CD4-positive, alpha-beta memory T cell (primary cell): ENCODE measurements around the gene LRRC49. TPM values are rescaled to one million over a fixed set of nuclear protein-coding genes. Genes with fewer than 3 reads are reported as not detected.

Experiments used
- CTCF ChIA-PET: fragments of 350-600 bp; sonication (Branson Sonifier 250); formaldehyde crosslinking; loops from one replicate; lab custom pipeline; 2021; ENCODE audit warnings: inconsistent platforms; ENCODE audit not compliant: partially characterized antibody; lab: Charles Lee
- POLR2A ChIA-PET: fragments of 350-600 bp; sonication (Branson Sonifier 250); formaldehyde crosslinking; loops from one replicate; lab custom pipeline; 2021; ENCODE audit not compliant: partially characterized antibody; lab: Charles Lee
- DNase-seq, 5 donors: peaks; one replicate each; pipeline versions ENCODE4 v3.0.0 to v3.0.0-alpha.2; 2020 to 2022; ENCODE audit warnings: mixed read lengths in 1 of 5
- H3K27ac ChIP-seq: one replicate; pipeline ENCODE4 v1.7.0; 2013; ENCODE audit warnings: low read depth, low read length
- H3K27me3 ChIP-seq: 2 replicates; pipeline ENCODE4 v1.7.0; 2013; ENCODE audit warnings: mild to moderate bottlenecking, low read length, moderate library complexity; ENCODE audit not compliant: insufficient read depth
- H3K36me3 ChIP-seq: 2 replicates; pipeline ENCODE4 v1.7.0; 2013; ENCODE audit warnings: mild to moderate bottlenecking, low read length, moderate library complexity; ENCODE audit not compliant: insufficient read depth
- H3K4me1 ChIP-seq: 2 replicates; pipeline ENCODE4 v1.7.0; 2013; ENCODE audit warnings: mild to moderate bottlenecking, low read length, moderate library complexity; ENCODE audit not compliant: insufficient read depth
- H3K4me3 ChIP-seq, 2 donors: one replicate each; pipeline ENCODE4 v1.7.0; 2013; ENCODE audit warnings: low read length in 2 of 2, mild to moderate bottlenecking in 1 of 2
- H3K9me3 ChIP-seq, 2 donors: one replicate each; pipeline ENCODE4 v1.7.0; 2013; ENCODE audit warnings: low read length in 2 of 2, control low read depth in 1 of 2; ENCODE audit not compliant: control insufficient read depth in 1 of 2
- H3K27ac Mint-ChIP-seq, 7 donors: one replicate each; pipeline ENCODE4 v1.8.0; 2020 to 2021; ENCODE audit warnings: mixed read lengths in 7 of 7, mild to moderate bottlenecking in 6 of 7, inconsistent platforms in 3 of 7, moderate library complexity in 3 of 7
- H3K27me3 Mint-ChIP-seq, 2 donors: one replicate each; pipeline ENCODE4 v1.8.0; 2020 to 2021; ENCODE audit warnings: mixed read lengths in 2 of 2
- H3K36me3 Mint-ChIP-seq, 2 donors: one replicate each; pipeline ENCODE4 v1.8.0; 2020 to 2021; ENCODE audit warnings: mixed read lengths in 2 of 2, inconsistent platforms in 1 of 2, mild to moderate bottlenecking in 1 of 2
- H3K4me1 Mint-ChIP-seq, 4 donors: one replicate each; pipeline ENCODE4 v1.8.0; 2020 to 2021; ENCODE audit warnings: mixed read lengths in 4 of 4, mild to moderate bottlenecking in 1 of 4
- H3K4me3 Mint-ChIP-seq, 8 donors: one replicate each; pipeline ENCODE4 v1.8.0; 2020 to 2021; ENCODE audit warnings: mixed read lengths in 8 of 8, mild to moderate bottlenecking in 7 of 8, moderate library complexity in 6 of 8, inconsistent platforms in 3 of 8
- H3K9me3 Mint-ChIP-seq, 8 donors: one replicate each; pipeline ENCODE4 v1.8.0; 2020 to 2021; ENCODE audit warnings: mixed read lengths in 8 of 8, mild to moderate bottlenecking in 5 of 8, inconsistent platforms in 3 of 8, moderate library complexity in 1 of 8
- intact Hi-C: fragments of 100-400 bp; cut with micrococcal nuclease; formaldehyde crosslinking; loops from one replicate; pipeline ENCODE4 v1.15.1; 2023
- polyA plus RNA-seq, 2 donors: library from polyadenylated mRNA; unstranded; fragments of 300-500 nt; fragmentation: Illumina TruSeq; gene quantifications; one replicate each; pipeline ENCODE4 v1.2.3, GENCODE V29; 2021
- total RNA-seq, 2 experiments: library from RNA; stranded (reverse); gene quantifications; one replicate each; pipeline ENCODE4 v1.2.3, GENCODE V29; 2021

LRRC49 gene
- total and polyA plus RNA-seq, 4 experiments from 2014 or later: 0.20 to 0.75 (median 0.50) TPM; not detected in 1

DNA sequence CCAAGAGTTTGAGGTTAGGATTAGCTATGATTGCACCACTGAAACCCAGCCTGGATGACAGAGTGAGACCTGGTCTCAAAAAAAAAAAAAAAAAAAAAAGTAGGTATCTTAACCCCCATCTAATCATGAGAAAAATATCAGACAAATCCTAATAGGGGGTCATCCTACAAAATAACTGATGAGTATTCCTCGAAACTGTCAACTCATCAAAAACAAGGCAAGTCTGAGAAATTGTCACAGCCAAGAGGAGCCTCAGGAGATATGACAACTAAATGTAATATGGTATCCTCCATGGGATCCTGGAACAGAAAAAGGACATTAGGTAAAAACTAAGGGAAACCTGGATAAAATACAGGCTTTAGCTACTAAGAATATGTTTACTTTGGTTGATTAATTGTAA is 70.6 kb downstream of the LRRC49 start:
- intact Hi-C loops: no loop called here
- H3K4me3 Mint-ChIP-seq: no peak overlapping the region
- H3K27me3 Mint-ChIP-seq: peaks cover 2 to 4% of the 10 kb centered on the region in 2 donors
- H3K9me3 Mint-ChIP-seq: peaks cover 0 to 2% (median 0%) of the 10 kb centered on the region in 8 donors
- no peak overlapping the region for H3K27ac Mint-ChIP-seq
- POLR2A ChIA-PET: no interaction called here
- Histone ChIP-seq H3K36me3 (no peaks in the 10 kb centered on the region), H3K27ac (no peak overlapping the region), H3K4me3 (no peak overlapping the region), H3K4me1 (no peaks in the 10 kb centered on the region), H3K27me3 (no peaks in the 10 kb centered on the region), H3K9me3 (no peaks in the 10 kb centered on the region)
- H3K36me3 Mint-ChIP-seq: no peaks in the 10 kb centered on the region
- no peaks in the 10 kb centered on the region for H3K4me1 Mint-ChIP-seq
- CTCF ChIA-PET: interaction anchor here (0.7 kb wide), 1 partner anchor 178 kb away, joined by 3 read pairs; no protein-coding TSS in a partner anchor
- no peak for DNase-seq

DNA sequence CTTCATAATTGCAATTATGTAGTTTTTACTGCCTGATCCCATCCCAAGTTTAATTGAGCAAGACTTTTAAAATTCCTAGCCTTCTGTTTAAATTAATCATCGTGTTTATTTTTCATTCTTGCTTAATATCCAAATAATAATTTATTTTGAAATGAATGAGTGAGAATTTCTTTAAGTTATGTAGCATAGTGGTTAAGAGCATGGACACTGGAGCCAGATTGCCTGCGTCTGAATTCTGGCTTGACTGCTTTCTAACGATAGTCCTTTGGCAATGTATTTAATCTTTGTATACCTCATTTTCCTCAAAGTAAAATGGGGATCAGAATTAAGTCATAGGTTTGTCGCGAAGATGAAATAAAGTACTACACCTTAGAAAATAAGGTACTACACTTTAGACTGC is 71.4 kb downstream of the LRRC49 start:
- H3K4me1 ChIP-seq: no peaks in the 10 kb centered on the region
- no peaks in the 10 kb centered on the region for H3K9me3 ChIP-seq
- H3K9me3 Mint-ChIP-seq: peaks cover 0 to 6% (median 0%) of the 10 kb centered on the region in 8 donors
- no peak overlapping the region for H3K4me3 Mint-ChIP-seq
- H3K36me3 ChIP-seq: no peaks in the 10 kb centered on the region
- intact Hi-C loops: no loop called here
- no peak overlapping the region for H3K27ac ChIP-seq
- no peak for DNase-seq
- H3K4me3 ChIP-seq: no peak overlapping the region
- H3K4me1 Mint-ChIP-seq: no peaks in the 10 kb centered on the region
- H3K27me3 Mint-ChIP-seq: peaks cover 0 to 3% of the 10 kb centered on the region in 2 donors
- CTCF ChIA-PET: no interaction called here
- no peak overlapping the region for H3K27ac Mint-ChIP-seq
- POLR2A ChIA-PET: no interaction called here
- no peaks in the 10 kb centered on the region for H3K36me3 Mint-ChIP-seq
- H3K27me3 ChIP-seq: no peaks in the 10 kb centered on the region

DNA sequence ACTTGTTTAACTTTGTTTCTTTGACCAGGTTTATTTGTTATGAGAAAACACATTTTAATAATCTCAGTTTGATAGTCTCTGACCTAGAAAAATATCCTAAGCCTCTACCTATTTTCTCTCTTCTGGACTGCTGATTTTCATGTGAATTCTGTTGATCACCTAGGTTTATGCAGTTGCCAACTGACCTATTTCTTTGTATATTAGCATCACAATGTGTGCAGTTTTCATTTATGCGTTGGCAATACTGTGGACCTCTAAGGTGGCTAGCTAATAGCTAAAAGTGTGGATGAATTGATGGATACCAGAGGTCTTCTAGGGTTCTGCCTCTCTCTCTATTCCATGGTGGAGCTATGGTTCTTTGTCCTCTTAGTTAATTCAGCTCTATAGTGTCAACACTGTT is 72.1 kb downstream of the LRRC49 start:
- POLR2A ChIA-PET: no interaction called here
- H3K36me3 Mint-ChIP-seq: no peaks in the 10 kb centered on the region
- H3K27me3 Mint-ChIP-seq: peaks cover 0 to 3% of the 10 kb centered on the region in 2 donors

DNA sequence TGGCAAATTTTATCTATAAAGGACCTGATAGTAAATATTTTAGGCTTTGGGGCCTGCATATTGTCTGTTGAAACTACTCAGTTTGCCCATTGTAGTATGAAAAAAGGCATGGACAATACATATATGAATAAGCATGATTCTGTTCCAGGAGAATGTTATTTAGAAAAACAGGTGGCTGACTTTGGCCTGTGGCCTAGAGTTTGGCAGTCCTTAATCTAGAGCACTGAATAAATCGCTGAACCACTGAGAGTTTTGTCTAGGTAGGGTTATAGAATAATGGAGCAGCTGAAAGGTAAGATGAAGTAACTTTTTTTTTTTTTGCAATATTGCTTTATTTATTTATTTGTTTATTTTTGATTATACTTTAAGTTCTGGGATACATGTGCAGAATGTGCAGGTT is 75.0 kb downstream of the LRRC49 start:
- no peaks in the 10 kb centered on the region for H3K36me3 Mint-ChIP-seq
- H3K27me3 Mint-ChIP-seq: peaks cover 0 to 1% of the 10 kb centered on the region in 2 donors
- Histone ChIP-seq H3K4me1 (no peaks in the 10 kb centered on the region), H3K27ac (no peak overlapping the region), H3K4me3 (no peak overlapping the region), H3K36me3 (no peaks in the 10 kb centered on the region), H3K9me3 (no peaks in the 10 kb centered on the region), H3K27me3 (no peaks in the 10 kb centered on the region)
- ChIA-PET CTCF (no interaction called here), POLR2A (no interaction called here)
- H3K9me3 Mint-ChIP-seq: peaks cover 0 to 6% (median 0%) of the 10 kb centered on the region in 8 donors
- no peaks in the 10 kb centered on the region for H3K4me1 Mint-ChIP-seq
- no peak overlapping the region for H3K27ac Mint-ChIP-seq
- DNase-seq: no peak
- intact Hi-C loops: no loop called here
- no peak overlapping the region for H3K4me3 Mint-ChIP-seq

More for the DNA sequence above, 72.1 kb downstream of the LRRC49 start:
- no peaks in the 10 kb centered on the region for H3K4me1 ChIP-seq
- no peak for DNase-seq
- H3K27ac Mint-ChIP-seq: no peak overlapping the region
- no peak overlapping the region for H3K4me3 ChIP-seq
- H3K4me1 Mint-ChIP-seq: no peaks in the 10 kb centered on the region
- no peak overlapping the region for H3K27ac ChIP-seq
- intact Hi-C loops: no loop called here
- H3K36me3 ChIP-seq: no peaks in the 10 kb centered on the region
- CTCF ChIA-PET: no interaction called here
- H3K9me3 ChIP-seq: no peaks in the 10 kb centered on the region
- H3K9me3 Mint-ChIP-seq: peaks cover 0 to 6% (median 0%) of the 10 kb centered on the region in 8 donors
- H3K27me3 ChIP-seq: no peaks in the 10 kb centered on the region
- H3K4me3 Mint-ChIP-seq: no peak overlapping the region

DNA sequence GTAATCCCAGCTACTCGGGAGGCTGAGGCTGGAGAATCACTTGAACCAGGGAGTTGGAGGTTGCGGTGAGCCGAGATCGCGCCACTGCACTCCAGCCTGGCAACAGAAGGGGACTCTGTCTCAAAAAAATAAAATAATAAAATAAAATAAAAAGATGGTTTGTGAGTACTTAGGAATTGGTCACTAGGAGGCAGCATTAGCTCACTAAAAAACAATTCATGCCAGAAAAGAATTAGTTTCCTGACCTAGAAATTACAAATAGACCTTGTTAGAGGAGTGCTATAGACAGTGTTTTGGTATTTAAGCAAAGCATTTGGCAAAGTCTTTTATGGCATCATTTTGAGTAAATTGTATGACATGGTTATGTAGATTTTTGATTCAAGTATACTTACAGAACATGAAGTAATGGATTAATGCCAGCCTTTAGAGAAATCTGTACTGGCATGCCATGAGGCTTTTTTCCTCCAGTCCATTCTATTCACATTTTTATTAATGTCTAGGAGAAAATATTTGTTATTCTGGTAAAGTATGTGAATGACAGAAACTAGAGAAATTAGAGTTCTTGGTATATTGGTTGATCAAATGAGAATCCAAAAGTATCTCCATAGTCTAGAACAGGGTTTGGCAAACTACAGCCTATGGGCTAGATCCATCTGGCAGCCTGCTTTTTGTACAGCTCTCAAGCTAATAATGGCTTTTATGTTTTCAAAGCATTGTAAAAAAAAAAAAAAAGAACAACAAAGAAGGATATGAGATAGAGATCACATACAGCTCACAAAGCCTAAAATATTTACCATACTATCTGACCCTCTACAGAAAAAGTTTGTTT is 81.6 kb downstream of the LRRC49 start:
- no peaks in the 10 kb centered on the region for H3K36me3 Mint-ChIP-seq
- no peaks in the 10 kb centered on the region for H3K27me3 ChIP-seq
- no peaks in the 10 kb centered on the region for H3K36me3 ChIP-seq
- H3K9me3 Mint-ChIP-seq: no peaks in the 10 kb centered on the region
- H3K4me3 Mint-ChIP-seq: no peak overlapping the region
- H3K27ac Mint-ChIP-seq: no peak overlapping the region
- no peak for DNase-seq
- H3K4me1 Mint-ChIP-seq: no peaks in the 10 kb centered on the region
- H3K27me3 Mint-ChIP-seq: no peaks in the 10 kb centered on the region
- ChIA-PET CTCF (no interaction called here), POLR2A (no interaction called here)
- H3K4me3 ChIP-seq: no peak overlapping the region
- no peak overlapping the region for H3K27ac ChIP-seq
- no peaks in the 10 kb centered on the region for H3K4me1 ChIP-seq
- intact Hi-C loops: no loop called here
- H3K9me3 ChIP-seq: no peaks in the 10 kb centered on the region

DNA sequence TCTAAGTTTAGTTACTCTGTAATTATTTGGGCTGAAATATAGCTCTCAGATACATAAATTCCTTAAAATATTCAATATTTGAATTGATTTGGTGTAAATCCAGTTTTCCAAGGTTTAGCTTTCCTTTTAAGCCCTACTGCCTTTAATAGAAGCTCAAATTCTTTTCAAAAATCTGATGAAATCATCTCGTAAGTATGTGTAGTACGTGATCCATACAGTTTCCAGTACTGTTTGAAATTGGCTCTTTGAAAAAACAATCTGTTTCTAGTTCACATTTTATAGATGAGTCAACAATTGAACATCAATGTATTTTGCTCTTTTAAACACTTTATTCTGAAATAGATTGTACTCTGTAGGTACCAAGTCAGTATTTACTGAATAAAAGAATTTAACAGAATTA is 84.2 kb downstream of the LRRC49 start:
- POLR2A ChIA-PET: no interaction called here
- H3K27ac ChIP-seq: no peak overlapping the region
- Mint-ChIP-seq H3K27ac (no peak overlapping the region), H3K4me3 (no peak overlapping the region), H3K27me3 (peaks cover 2% of the 10 kb centered on the region in 2 donors), H3K9me3 (no peaks in the 10 kb centered on the region), H3K36me3 (no peaks in the 10 kb centered on the region), H3K4me1 (no peaks in the 10 kb centered on the region)
- H3K9me3 ChIP-seq: no peaks in the 10 kb centered on the region
- CTCF ChIA-PET: no interaction called here
- no peak for DNase-seq
- no peak overlapping the region for H3K4me3 ChIP-seq
- no peaks in the 10 kb centered on the region for H3K4me1 ChIP-seq
- intact Hi-C loops: no loop called here
- no peaks in the 10 kb centered on the region for H3K36me3 ChIP-seq
- no peaks in the 10 kb centered on the region for H3K27me3 ChIP-seq

DNA sequence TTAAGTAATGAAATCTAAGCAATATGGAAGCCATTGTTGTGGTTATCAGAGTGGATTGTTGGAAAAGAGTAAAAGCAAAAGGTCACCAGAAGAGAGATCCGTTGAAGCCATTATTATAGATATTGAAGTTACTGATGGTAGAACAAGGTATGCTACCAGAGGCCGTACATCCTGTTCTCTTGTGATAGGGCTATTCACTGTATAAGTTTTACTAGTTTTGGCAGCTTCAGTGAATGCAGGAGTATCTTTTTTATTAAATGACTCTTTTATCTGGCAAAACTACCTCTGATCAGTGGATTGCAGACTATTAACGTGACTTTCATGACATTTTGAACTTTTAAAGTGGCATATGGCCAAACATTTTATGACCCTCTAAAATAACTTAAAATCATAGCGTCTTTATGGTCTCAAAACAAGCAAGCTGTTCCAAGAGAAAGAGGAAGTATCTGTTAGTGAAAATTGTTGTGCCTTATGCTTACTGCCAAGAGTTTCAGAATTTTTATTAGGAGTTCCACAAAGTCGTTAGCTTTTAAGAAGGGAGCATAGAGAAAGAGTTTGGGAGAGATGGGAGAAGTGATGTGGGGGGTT is 102.9 kb downstream of the LRRC49 start:
- Histone ChIP-seq H3K27ac (no peak overlapping the region), H3K36me3 (no peaks in the 10 kb centered on the region), H3K4me1 (no peaks in the 10 kb centered on the region), H3K27me3 (no peaks in the 10 kb centered on the region), H3K9me3 (peaks cover 0 to 6% of the 10 kb centered on the region in 2 donors), H3K4me3 (no peak overlapping the region)
- DNase-seq: no peak
- intact Hi-C loops: no loop called here
- POLR2A ChIA-PET: no interaction called here
- Mint-ChIP-seq H3K9me3 (peaks cover 0 to 26% (median 18%) of the 10 kb centered on the region in 8 donors), H3K27ac (no peak overlapping the region), H3K4me1 (no peaks in the 10 kb centered on the region), H3K4me3 (no peak overlapping the region), H3K27me3 (peaks cover 1 to 2% of the 10 kb centered on the region in 2 donors), H3K36me3 (peaks cover 0 to 6% of the 10 kb centered on the region in 2 donors)
- CTCF ChIA-PET: no interaction called here
